Parathyroid adenoma (tissue), 2 donors: ENCODE measurements around the gene BASP1.

Experiments
- H2AFZ ChIP-seq: fragments of 300-600 bp; sonication (generic); one replicate; pipeline ENCODE4 v1.7.0; 2017; ENCODE audit warnings: antibody characterized with exemption, mild to moderate bottlenecking
- H3K27ac ChIP-seq: fragments of 300-600 bp; sonication (generic); one replicate; pipeline ENCODE4 v1.7.0; 2017
- H3K27me3 ChIP-seq: fragments of 300-600 bp; sonication (generic); one replicate; pipeline ENCODE4 v1.7.0; 2017; ENCODE audit warnings: low read length; ENCODE audit not compliant: control insufficient read depth, insufficient read depth
- H3K36me3 ChIP-seq: fragments of 300-600 bp; sonication (generic); one replicate; pipeline ENCODE4 v1.7.0; 2017; ENCODE audit warnings: low read length; ENCODE audit not compliant: control insufficient read depth, insufficient read depth
- H3K4me1 ChIP-seq: fragments of 300-600 bp; sonication (generic); one replicate; pipeline ENCODE4 v1.7.0; 2017; ENCODE audit warnings: control low read depth
- H3K4me2 ChIP-seq: fragments of 300-600 bp; sonication (generic); one replicate; pipeline ENCODE4 v1.7.0; 2017; ENCODE audit warnings: low read length
- H3K4me3 ChIP-seq: fragments of 300-600 bp; sonication (generic); one replicate; pipeline ENCODE4 v1.7.0; 2017; ENCODE audit warnings: low read depth, low read length
- H3K79me2 ChIP-seq: fragments of 300-600 bp; sonication (generic); one replicate; pipeline ENCODE4 v1.7.0; 2017; ENCODE audit warnings: control low read depth
- H3K9ac ChIP-seq: fragments of 300-600 bp; sonication (generic); one replicate; pipeline ENCODE4 v1.7.0; 2017; ENCODE audit warnings: mild to moderate bottlenecking
- H3K9me3 ChIP-seq: fragments of 300-600 bp; sonication (generic); one replicate; pipeline ENCODE4 v1.7.0; 2017; ENCODE audit warnings: low read length; ENCODE audit not compliant: control insufficient read depth
- TF ChIP-seq, protein P1 (sequence below): fragments of 300-600 bp; sonication (generic); IDR thresholded peaks from one replicate; pipeline ENCODE4 v1.7.0; 2017; ENCODE audit warnings: antibody characterized with exemption, mild to moderate bottlenecking
- donor health status: primary hyperparathyroidism.

BASP1 gene

DNA sequence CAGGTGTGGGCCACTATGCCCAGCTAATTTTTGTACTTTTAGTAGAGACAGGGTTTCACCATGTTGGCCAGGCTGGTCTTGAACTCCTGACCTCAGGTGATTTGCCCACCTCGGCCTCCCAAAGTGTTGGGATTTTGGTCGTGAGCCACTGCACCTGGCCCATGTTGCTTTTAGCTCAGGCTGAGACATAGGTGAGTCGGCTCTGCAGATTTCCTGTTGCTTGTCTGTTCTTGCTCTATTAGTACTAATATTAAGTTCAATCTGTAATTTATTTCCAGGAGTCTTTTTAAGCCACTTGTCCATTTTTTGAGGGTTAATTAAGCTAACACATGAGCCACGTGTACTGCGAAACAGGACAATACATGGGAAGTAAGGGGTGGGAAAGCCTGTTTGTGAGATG, 21.4 kb upstream of the BASP1 start:
- Histone ChIP-seq H3K9me3 (peaks cover 3% of the 10 kb centered on the region), H3K4me1 (peaks cover 14% of the 10 kb centered on the region), H3K79me2 (no peaks in the 10 kb centered on the region), H3K27me3 (no peaks in the 10 kb centered on the region), H2AFZ (no peak overlapping the region), H3K9ac (no peak overlapping the region), H3K27ac (no peak overlapping the region), H3K4me2 (no peak overlapping the region), H3K36me3 (no peaks in the 10 kb centered on the region), H3K4me3 (no peak overlapping the region)
- TF ChIP-seq, protein P1, sequence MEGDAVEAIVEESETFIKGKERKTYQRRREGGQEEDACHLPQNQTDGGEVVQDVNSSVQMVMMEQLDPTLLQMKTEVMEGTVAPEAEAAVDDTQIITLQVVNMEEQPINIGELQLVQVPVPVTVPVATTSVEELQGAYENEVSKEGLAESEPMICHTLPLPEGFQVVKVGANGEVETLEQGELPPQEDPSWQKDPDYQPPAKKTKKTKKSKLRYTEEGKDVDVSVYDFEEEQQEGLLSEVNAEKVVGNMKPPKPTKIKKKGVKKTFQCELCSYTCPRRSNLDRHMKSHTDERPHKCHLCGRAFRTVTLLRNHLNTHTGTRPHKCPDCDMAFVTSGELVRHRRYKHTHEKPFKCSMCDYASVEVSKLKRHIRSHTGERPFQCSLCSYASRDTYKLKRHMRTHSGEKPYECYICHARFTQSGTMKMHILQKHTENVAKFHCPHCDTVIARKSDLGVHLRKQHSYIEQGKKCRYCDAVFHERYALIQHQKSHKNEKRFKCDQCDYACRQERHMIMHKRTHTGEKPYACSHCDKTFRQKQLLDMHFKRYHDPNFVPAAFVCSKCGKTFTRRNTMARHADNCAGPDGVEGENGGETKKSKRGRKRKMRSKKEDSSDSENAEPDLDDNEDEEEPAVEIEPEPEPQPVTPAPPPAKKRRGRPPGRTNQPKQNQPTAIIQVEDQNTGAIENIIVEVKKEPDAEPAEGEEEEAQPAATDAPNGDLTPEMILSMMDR, result no peak

DNA sequence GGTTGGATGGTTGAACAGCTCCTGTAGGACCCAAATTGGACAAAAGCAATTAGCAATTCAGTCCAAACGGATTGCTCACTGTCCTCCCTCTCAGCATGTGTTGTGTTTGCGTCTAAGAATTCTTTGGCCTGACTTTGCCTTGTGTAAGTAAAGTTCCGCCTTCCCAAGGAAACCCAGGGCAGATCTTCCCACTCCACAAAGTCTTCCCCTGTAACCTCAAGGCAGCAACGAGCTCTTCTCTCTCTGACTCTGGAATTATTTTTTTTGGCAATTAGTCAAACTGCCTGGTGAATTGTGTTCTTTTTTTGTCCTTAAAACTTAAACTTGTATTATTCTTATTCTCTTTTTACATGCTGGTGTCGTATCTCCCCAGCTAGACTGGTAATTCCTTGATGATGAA, 20.7 kb upstream of the BASP1 start:
- peaks cover 3% of the 10 kb centered on the region for H3K9me3 ChIP-seq
- TF ChIP-seq, protein P1, result no peak
- H3K79me2 ChIP-seq, result no peaks in the 10 kb centered on the region
- H3K36me3 ChIP-seq, result no peaks in the 10 kb centered on the region
- H3K27me3 ChIP-seq, result no peaks in the 10 kb centered on the region
- no peak overlapping the region for H3K27ac ChIP-seq
- H3K9ac ChIP-seq, result no peak overlapping the region
- H2AFZ ChIP-seq, result no peak overlapping the region
- H3K4me3 ChIP-seq, result no peak overlapping the region
- H3K4me2 ChIP-seq, result no peak overlapping the region
- H3K4me1 ChIP-seq, result peaks cover 11% of the 10 kb centered on the region

DNA sequence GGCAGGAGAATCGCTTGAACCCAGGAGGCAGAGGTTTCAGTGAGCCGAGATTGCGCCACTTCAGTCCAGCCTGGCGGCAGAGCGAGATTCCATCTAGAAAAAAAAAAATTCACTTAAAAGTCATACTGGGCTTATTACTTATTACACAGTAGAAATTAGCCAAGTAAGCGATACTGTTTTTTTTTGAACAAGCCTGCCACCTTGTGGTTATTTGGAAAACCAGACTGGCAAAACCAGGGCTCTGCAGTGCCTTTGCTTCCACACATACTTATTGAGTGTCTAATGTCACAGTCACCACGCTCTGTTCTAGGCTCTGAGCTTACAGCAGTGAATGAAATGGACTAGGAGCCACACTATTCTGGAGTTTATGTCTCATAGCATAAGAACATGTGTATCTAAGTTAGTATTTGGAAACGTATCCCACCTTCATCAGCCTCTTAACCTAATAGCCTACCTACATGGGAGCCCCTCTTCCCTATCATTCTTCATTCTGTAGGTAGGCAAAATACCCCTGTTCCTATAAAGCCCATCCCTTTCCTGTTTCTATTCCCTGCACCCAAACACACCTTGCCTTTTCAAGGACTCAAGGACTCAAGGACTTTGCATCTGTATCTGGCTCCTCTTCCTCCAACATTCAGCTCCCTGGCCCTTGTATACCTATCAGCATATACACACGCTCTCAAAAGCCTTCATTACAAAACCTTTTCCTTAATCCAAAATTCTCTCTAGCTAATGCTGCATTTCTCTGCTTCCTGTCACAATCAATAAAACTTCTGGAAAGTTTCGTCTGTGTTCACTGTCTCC, 13.9 kb upstream of the BASP1 start:
- Histone ChIP-seq H3K27me3 (no peaks in the 10 kb centered on the region), H3K79me2 (no peaks in the 10 kb centered on the region), H3K9ac (no peak overlapping the region), H3K4me3 (no peak overlapping the region), H3K4me1 (peaks cover 8% of the 10 kb centered on the region), H3K36me3 (no peaks in the 10 kb centered on the region), H2AFZ (no peak overlapping the region), H3K9me3 (no peaks in the 10 kb centered on the region), H3K4me2 (no peak overlapping the region), H3K27ac (no peak overlapping the region)
- TF ChIP-seq, protein P1, result peak; percentile 76

DNA sequence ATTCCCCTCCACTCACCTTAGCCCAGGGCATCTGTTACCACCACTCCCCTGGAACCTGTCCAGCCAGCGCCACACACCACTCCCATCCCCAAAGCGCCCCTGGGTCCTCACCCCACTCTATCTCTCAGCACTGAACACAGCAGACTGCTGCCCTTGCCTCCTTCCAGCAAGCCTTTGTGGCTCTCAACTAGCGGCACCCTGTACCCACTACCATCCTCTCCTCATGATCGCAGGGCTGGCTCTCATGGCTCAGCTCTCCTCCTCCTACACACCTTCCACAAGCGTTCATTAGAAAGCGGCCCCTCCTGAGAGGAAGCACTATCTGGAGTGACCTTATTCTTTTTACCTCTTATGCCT, 13.3 kb upstream of the BASP1 start:
- H3K27ac ChIP-seq, result no peak overlapping the region
- H3K9me3 ChIP-seq, result no peaks in the 10 kb centered on the region

More for the DNA sequence above, 13.3 kb upstream of the BASP1 start:
- Histone ChIP-seq H3K27me3 (no peaks in the 10 kb centered on the region), H3K79me2 (no peaks in the 10 kb centered on the region), H3K36me3 (no peaks in the 10 kb centered on the region), H2AFZ (no peak overlapping the region), H3K9ac (no peak overlapping the region), H3K4me3 (no peak overlapping the region), H3K4me1 (peaks cover 8% of the 10 kb centered on the region), H3K4me2 (no peak overlapping the region)
- TF ChIP-seq, protein P1, result no peak
